Measurements from ENCODE around the gene ZFAND3. TPM values are rescaled to one million over a fixed set of nuclear protein-coding genes. Genes with fewer than 3 reads are reported as not detected.

Gene ZFAND3
- total RNA-seq, 1 donor from 2014 or later: 56.3 TPM

GRCh38 chr6:38100380-38100779 lies 280.9 kb downstream of the ZFAND3 start:
- Mint-ChIP-seq H3K27ac (no peak overlapping the region), H3K4me1 (peaks cover 2% of the 10 kb centered on the region), H3K9me3 (no peaks in the 10 kb centered on the region), H3K27me3 (no peaks in the 10 kb centered on the region), H3K4me3 (no peak overlapping the region), H3K36me3 (ENCODE audit: low read depth) (peaks cover 19% of the 10 kb centered on the region)
- TF ChIP-seq, protein P1, sequence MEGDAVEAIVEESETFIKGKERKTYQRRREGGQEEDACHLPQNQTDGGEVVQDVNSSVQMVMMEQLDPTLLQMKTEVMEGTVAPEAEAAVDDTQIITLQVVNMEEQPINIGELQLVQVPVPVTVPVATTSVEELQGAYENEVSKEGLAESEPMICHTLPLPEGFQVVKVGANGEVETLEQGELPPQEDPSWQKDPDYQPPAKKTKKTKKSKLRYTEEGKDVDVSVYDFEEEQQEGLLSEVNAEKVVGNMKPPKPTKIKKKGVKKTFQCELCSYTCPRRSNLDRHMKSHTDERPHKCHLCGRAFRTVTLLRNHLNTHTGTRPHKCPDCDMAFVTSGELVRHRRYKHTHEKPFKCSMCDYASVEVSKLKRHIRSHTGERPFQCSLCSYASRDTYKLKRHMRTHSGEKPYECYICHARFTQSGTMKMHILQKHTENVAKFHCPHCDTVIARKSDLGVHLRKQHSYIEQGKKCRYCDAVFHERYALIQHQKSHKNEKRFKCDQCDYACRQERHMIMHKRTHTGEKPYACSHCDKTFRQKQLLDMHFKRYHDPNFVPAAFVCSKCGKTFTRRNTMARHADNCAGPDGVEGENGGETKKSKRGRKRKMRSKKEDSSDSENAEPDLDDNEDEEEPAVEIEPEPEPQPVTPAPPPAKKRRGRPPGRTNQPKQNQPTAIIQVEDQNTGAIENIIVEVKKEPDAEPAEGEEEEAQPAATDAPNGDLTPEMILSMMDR (IDR thresholded peaks at IDR 0.05): no peak
- ATAC-seq (ENCODE audit: low read depth) (no peak), DNase-seq (no peak)
- intact Hi-C loops (cut with micrococcal nuclease): no loop called here
- ChIA-PET POLR2A (no interaction called here), CTCF (no interaction called here)

DNA sequence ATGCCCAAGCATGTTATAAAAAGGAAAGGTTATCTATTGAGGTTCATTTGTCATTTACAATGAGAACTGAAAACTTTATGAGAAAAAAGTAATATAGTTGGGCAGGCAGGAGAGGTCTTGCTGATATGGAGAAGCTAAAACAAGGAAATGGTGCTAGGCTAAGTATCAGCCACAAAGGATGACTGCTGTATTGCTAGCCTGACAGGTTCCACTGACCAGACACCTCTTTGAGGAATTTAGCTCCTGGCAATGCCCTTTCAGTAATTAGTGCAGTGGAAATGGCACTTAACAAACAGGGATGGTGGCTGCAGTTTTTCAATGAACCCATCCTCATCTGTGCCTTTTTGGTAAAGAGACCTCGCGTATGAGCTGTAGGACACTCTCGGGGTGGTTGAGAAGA lies 284.4 kb downstream of the ZFAND3 start:
- ChIA-PET POLR2A (no interaction called here), CTCF (no interaction called here)
- TF ChIP-seq, protein P1 (IDR thresholded peaks at IDR 0.05): no peak
- Mint-ChIP-seq H3K4me3 (no peak overlapping the region), H3K27me3 (no peaks in the 10 kb centered on the region), H3K9me3 (no peaks in the 10 kb centered on the region), H3K4me1 (peaks cover 2% of the 10 kb centered on the region), H3K36me3 (ENCODE audit: low read depth) (peaks cover 32% of the 10 kb centered on the region), H3K27ac (no peak overlapping the region)
- DNase-seq (no peak), ATAC-seq (ENCODE audit: low read depth) (no peak)
- intact Hi-C loops (cut with micrococcal nuclease): no loop called here

DNA sequence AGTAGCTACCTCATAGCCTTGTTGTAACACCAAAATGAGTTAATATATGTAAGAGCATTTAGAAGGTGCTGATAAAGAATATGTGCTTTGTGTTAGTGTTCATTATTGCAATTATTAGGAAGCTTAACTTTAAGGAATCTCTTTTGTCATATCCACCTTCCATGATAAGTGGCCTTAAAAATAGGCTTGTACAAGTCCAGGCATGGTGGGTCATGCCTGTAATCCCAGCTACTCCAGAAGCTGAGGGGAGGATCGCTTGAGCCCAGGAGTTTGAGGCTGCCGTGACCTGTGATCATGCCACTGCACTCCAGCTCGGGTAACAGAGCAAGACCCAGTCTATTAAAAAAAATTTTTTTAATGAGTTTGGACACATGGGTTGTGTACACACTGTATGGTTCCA lies 285.5 kb downstream of the ZFAND3 start:
- no peaks in the 10 kb centered on the region for H3K4me1 Mint-ChIP-seq
- TF ChIP-seq, protein P1 (IDR thresholded peaks at IDR 0.05): no peak
- DNase-seq (no peak), ATAC-seq (ENCODE audit: low read depth) (no peak)
- no peak overlapping the region for H3K4me3 Mint-ChIP-seq
- intact Hi-C loops (cut with micrococcal nuclease): no loop called here
- no peak overlapping the region for H3K27ac Mint-ChIP-seq
- no peaks in the 10 kb centered on the region for H3K9me3 Mint-ChIP-seq
- no peaks in the 10 kb centered on the region for H3K27me3 Mint-ChIP-seq
- ChIA-PET CTCF (no interaction called here), POLR2A (no interaction called here)
- H3K36me3 Mint-ChIP-seq (ENCODE audit: low read depth): peaks cover 35% of the 10 kb centered on the region

DNA sequence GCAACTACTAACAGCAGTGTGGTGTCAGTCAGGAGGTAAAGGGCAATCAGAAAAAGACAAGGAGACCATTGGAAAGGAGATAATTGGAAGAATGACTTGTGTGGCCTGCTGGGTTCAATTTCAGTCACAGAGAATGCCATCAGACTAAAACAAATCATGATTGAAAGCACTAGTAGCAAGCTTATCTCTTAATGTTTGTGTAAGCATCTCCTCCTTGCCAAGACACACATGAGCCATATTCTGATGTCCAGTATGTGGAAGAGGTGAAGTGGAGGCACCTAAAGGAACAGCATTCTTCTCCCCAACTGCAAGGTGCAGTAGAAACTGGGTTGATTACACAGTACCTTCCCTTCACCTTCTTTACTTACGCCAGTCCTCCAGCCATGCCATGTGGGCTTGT lies 287.5 kb downstream of the ZFAND3 start:
- H3K9me3 Mint-ChIP-seq: no peaks in the 10 kb centered on the region
- DNase-seq (no peak), ATAC-seq (ENCODE audit: low read depth) (no peak)
- H3K27ac Mint-ChIP-seq: no peak overlapping the region
- intact Hi-C loops (cut with micrococcal nuclease): no loop called here
- H3K4me1 Mint-ChIP-seq: no peaks in the 10 kb centered on the region
- ChIA-PET POLR2A (no interaction called here), CTCF (no interaction called here)
- H3K36me3 Mint-ChIP-seq (ENCODE audit: low read depth): peaks cover 38% of the 10 kb centered on the region
- no peaks in the 10 kb centered on the region for H3K27me3 Mint-ChIP-seq
- TF ChIP-seq, protein P1 (IDR thresholded peaks at IDR 0.05): no peak
- no peak overlapping the region for H3K4me3 Mint-ChIP-seq

DNA sequence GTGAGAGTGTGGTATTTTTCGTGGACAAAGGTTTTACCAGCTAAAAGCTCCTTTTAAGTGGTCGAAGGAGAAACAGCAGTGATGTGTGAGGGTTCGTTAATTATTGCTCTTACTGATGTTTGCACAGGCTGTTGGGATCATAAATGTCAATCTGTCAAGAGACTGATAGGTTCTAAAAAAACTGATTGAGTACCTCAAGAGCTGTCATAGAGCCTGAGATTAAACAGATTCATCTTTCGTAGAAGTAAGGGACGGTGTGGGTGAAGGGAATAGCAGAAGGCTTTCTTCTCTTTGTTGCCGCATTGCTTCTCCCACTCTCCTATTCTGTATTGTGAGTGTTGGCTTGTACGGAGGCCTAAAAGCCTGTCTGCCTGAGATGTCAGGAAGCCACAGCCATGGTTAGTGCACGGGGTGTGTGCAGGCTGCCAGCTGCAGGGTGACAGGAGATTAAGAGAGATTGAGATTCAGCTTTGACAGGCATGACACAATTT lies 291.0 kb downstream of the ZFAND3 start:
- Mint-ChIP-seq H3K4me3 (no peak overlapping the region), H3K9me3 (no peaks in the 10 kb centered on the region), H3K36me3 (ENCODE audit: low read depth) (peaks cover 60% of the 10 kb centered on the region), H3K27ac (no peak overlapping the region), H3K4me1 (no peaks in the 10 kb centered on the region), H3K27me3 (no peaks in the 10 kb centered on the region)
- ATAC-seq (ENCODE audit: low read depth) (no peak), DNase-seq (no peak)
- intact Hi-C loops (cut with micrococcal nuclease): no loop called here
- TF ChIP-seq, protein P1 (IDR thresholded peaks at IDR 0.05): no peak
- POLR2A ChIA-PET: no interaction called here
- CTCF ChIA-PET: interaction anchor here (1.4 kb wide), 1 partner anchor 460 kb away, joined by 3 read pairs; no protein-coding TSS in a partner anchor
